Stomach (tissue), 9 donors: Measurements from ENCODE around the gene SCFD2. TPM values are rescaled to one million over a fixed set of nuclear protein-coding genes. Genes with fewer than 3 reads are reported as not detected.
"Not testable (repeated sequence)": the region's sequence is repeated elsewhere in the genome, so short reads cannot be mapped to it uniquely, and the experiment has no call there.

ENCODE experiments used
- DNase-seq, 2 donors: peaks; one replicate each; pipeline versions ENCODE4 v3.0.0 to v3.0.0-alpha.2; 2013 to 2019
- H3K27ac ChIP-seq, 5 donors: fragments of 200-600 bp in 4 of 5; sonication (generic) in 4 of 5; one replicate each; pipeline ENCODE4 v1.5.1; 2013 to 2019; ENCODE audit warnings: mild to moderate bottlenecking in 1 of 5, moderate library complexity in 1 of 5
- H3K27me3 ChIP-seq, 3 donors: fragments of 200-600 bp; sonication (generic); one replicate each; pipeline ENCODE4 v1.5.1; 2017 to 2019; ENCODE audit warnings: mixed run types in 1 of 3
- H3K36me3 ChIP-seq, 4 donors: fragments of 200-600 bp; sonication (generic); 1 replicate in 3 of 4; 2 replicates in 1 of 4; pipeline ENCODE4 v1.5.1; 2016 to 2019
- H3K4me1 ChIP-seq, 4 donors: fragments of 200-600 bp; sonication (generic); one replicate each; pipeline ENCODE4 v1.5.1; 2016 to 2019
- H3K4me3 ChIP-seq, 4 donors: fragments of 200-600 bp; sonication (generic) in 3 of 4; one replicate each; pipeline ENCODE4 v1.5.1; 2016 to 2019; ENCODE audit warnings: mild to moderate bottlenecking in 1 of 4
- H3K9me3 ChIP-seq, 4 donors: fragments of 200-600 bp; sonication (generic); one replicate each; pipeline ENCODE4 v1.5.1; 2016 to 2019
- CTCF ChIP-seq, 7 experiments: fragments of 450-650 bp in 4 of 7; fragments of 200-600 bp in 3 of 7; sonication (generic) in 3 of 7; IDR thresholded peaks; one replicate each; pipeline ENCODE4 v1.5.1; 2016 to 2019; ENCODE audit warnings: antibody characterized with exemption in 7 of 7, control low read depth in 2 of 7, mild to moderate bottlenecking in 1 of 7
- EP300 ChIP-seq: sonication (generic); formaldehyde crosslinking; IDR thresholded peaks from one replicate; pipeline ENCODE4 v1.6.1; 2017; ENCODE audit warnings: antibody characterized with exemption
- POLR2A ChIP-seq, 4 donors: fragments of 450-650 bp; IDR thresholded peaks; one replicate each; pipeline ENCODE4 v1.6.1; 2016; ENCODE audit warnings: antibody characterized with exemption in 4 of 4, control low read depth in 2 of 4, mild to moderate bottlenecking in 1 of 4, moderate library complexity in 1 of 4
- POLR2AphosphoS5 ChIP-seq, 3 donors: sonication (generic); formaldehyde crosslinking; IDR thresholded peaks; one replicate each; pipeline ENCODE4 v1.6.1; 2016; ENCODE audit warnings: antibody characterized with exemption in 3 of 3
- WGBS, 5 donors: extraction: QIAGEN DNeasy Blood & Tissue Kit in 3 of 5; methylation state at CpG; one replicate each; pipeline versions ENCODE4 v1.1.5 to v1.1.7; 2013 to 2018; 5-methylcytosine and 5-hydroxymethylcytosine counted together
- intact Hi-C: fragments of 100-400 bp; cut with DNase I; formaldehyde crosslinking; loops from one replicate; pipeline ENCODE4 v1.15.1; 2023; ENCODE audit warnings: low total_unique reads
- polyA plus RNA-seq, 3 donors: library from polyadenylated mRNA; stranded (reverse); fragments of 200-250 nt; gene quantifications; one replicate each; pipeline ENCODE4 v1.2.3, GENCODE V29; 2013
- total RNA-seq, 5 donors: library from RNA; depleted of rRNA; stranded (reverse); fragments of >200 nt; gene quantifications; one replicate each; pipeline versions ENCODE4 v1.1.0 to v1.2.3, GENCODE V29; 2014 to 2016
- donor health status: healthy with polysubstance abuse.
- donor health status: Bipolar disorder and iron deficiency.
- donor health status: healthy.

The SCFD2 gene
- total and polyA plus RNA-seq, 8 donors = 2.9 to 40.2 (median 11.1) TPM

- intact Hi-C loops = no loop called here
- Histone ChIP-seq H3K27ac (no peak overlapping the region), H3K27me3 (no peaks in the 10 kb centered on the region), H3K4me1 (peaks cover 0 to 16% (median 8%) of the 10 kb centered on the region in 4 donors), H3K9me3 (no peaks in the 10 kb centered on the region), H3K36me3 (no peaks in the 10 kb centered on the region), H3K4me3 (no peak overlapping the region)
- peak in 1 of 2 donors; percentile 62 for DNase-seq
- WGBS, 5 donors = 64 to 76% (median 70%) methylated on average over 4 of the region's 4 CpGs
- TF ChIP-seq EP300 (no peak), CTCF (IDR thresholded peaks at IDR 0.05) (no peak), POLR2A (IDR thresholded peaks at IDR 0.05) (no peak), POLR2AphosphoS5 (IDR thresholded peaks at IDR 0.05) (no peak)
These were observed 179.8 kb downstream of the SCFD2 start for GRCh38 chr4:53185869-53186585.

DNA sequence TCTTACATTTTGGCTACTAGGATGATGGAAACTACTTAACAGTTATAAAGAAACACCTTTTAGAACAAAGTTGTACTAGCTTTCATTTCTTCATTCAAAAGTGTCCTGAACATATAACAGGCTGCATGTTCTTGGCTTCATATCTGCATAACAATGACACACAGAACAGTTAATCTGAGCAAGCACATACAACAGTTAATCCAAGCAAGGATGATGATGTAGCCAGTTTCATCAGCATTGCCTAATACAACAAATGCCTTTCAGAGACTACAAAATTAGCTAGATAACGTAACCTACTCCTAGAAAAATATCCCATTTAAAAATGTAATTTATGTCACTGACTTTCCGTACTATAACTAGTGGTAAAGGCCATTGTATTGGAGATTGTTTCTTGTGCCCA, 182.1 kb downstream of the SCFD2 start:
- TF ChIP-seq EP300 (no peak), POLR2AphosphoS5 (IDR thresholded peaks at IDR 0.05) (no peak), POLR2A (IDR thresholded peaks at IDR 0.05) (no peak), CTCF (IDR thresholded peaks at IDR 0.05) (no peak)
- Histone ChIP-seq H3K4me1 (peaks cover 0 to 14% (median 8%) of the 10 kb centered on the region in 4 donors), H3K27ac (no peak overlapping the region), H3K36me3 (no peaks in the 10 kb centered on the region), H3K9me3 (no peaks in the 10 kb centered on the region), H3K4me3 (no peak overlapping the region), H3K27me3 (no peaks in the 10 kb centered on the region)
- 93 to 100% (median 95%) methylated on average over 2 of the region's 2 CpGs for WGBS, 5 donors
- DNase-seq = no peak
- intact Hi-C loops = no loop called here

DNA sequence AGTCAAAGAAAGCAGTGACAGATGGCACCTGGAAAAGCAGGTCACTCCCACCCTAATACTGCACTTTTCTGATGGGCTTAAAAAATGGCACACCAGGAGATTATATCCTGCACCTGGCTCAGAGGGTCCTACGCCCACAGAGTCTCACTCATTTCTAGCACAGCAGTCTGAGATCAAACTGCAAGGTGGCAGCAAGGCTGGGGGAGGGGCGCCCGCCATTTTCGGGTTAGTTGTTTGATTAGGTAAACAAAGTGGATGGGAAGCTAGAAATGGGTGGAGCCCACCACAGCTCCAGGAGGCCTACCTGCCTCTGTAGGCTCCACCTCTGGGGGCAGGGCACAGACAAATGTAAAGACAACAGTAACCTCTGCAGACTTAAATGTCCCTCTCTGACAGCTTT, 188.1 kb downstream of the SCFD2 start:
- H3K27ac ChIP-seq, H3K4me1 ChIP-seq, H3K36me3 ChIP-seq, DNase-seq, H3K27me3 ChIP-seq, H3K4me3 ChIP-seq, intact Hi-C loops: not testable (repeated sequence)
- WGBS, 5 donors = 96 to 100% (median 98%) methylated on average over 4 of the region's 4 CpGs
- peaks cover 0 to 11% (median 4%) of the 10 kb centered on the region in 4 donors for H3K9me3 ChIP-seq

DNA sequence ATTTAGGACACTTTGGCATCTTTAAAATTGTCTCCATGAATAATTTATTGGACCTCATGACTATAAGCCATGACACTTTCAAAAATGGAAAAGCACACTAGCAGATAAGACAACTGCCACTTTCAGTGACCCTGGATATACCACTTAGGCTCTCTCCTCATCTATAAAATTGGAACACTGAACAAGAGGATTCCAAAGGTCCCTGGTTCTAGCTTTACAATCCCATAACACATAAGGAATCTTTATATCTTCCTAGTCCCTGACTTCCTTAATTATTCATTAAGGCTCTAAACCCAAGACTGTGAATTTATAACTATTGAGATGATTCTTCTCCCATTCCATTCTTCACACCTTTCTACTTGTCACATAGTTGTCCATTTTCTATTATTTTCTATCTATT, 190.2 kb downstream of the SCFD2 start:
- no peaks in the 10 kb centered on the region for H3K27me3 ChIP-seq
- TF ChIP-seq CTCF (IDR thresholded peaks at IDR 0.05) (no peak), EP300 (no peak), POLR2A (IDR thresholded peaks at IDR 0.05) (no peak), POLR2AphosphoS5 (IDR thresholded peaks at IDR 0.05) (no peak)
- intact Hi-C loops = no loop called here
- H3K27ac ChIP-seq = no peak overlapping the region
- H3K4me1 ChIP-seq = no peaks in the 10 kb centered on the region
- H3K36me3 ChIP-seq = no peaks in the 10 kb centered on the region
- no peak overlapping the region for H3K4me3 ChIP-seq
- no peak for DNase-seq
- H3K9me3 ChIP-seq = peaks cover 0 to 11% (median 4%) of the 10 kb centered on the region in 4 donors

- no peak overlapping the region for H3K27ac ChIP-seq
- DNase-seq = no peak
- TF ChIP-seq POLR2A (IDR thresholded peaks at IDR 0.05) = no peak
- TF ChIP-seq POLR2AphosphoS5 (IDR thresholded peaks at IDR 0.05) = no peak
- no peak for TF ChIP-seq CTCF (IDR thresholded peaks at IDR 0.05)
- no peak for TF ChIP-seq EP300
- intact Hi-C loops = no loop called here
- H3K27me3 ChIP-seq = no peaks in the 10 kb centered on the region
- WGBS, 5 donors = 76 to 92% (median 87%) methylated on average over 3 of the region's 3 CpGs
- H3K36me3 ChIP-seq = no peaks in the 10 kb centered on the region
- H3K4me1 ChIP-seq = no peaks in the 10 kb centered on the region
- no peak overlapping the region for H3K4me3 ChIP-seq
- peaks cover 0 to 11% (median 4%) of the 10 kb centered on the region in 4 donors for H3K9me3 ChIP-seq
These were observed 191.0 kb downstream of the SCFD2 start for GRCh38 chr4:53174823-53175222.
